Mesenchymal stem cell (in vitro differentiated cells and primary cell): ENCODE measurements around the gene ATP8B4.

Experiments used
- DNase-seq: peaks from one replicate; pipeline ENCODE4 v3.0.0-alpha.2; 2013
- H2AFZ ChIP-seq: one replicate; pipeline ENCODE4 v1.6.1; 2013; ENCODE audit warnings: low read depth, mild to moderate bottlenecking, control low read depth, inconsistent platforms, low read length, moderate library complexity
- H2AK5ac ChIP-seq: 2 replicates; pipeline ENCODE4 v1.6.1; 2013; ENCODE audit warnings: low read length, moderate library complexity, mild to moderate bottlenecking, inconsistent platforms; ENCODE audit not compliant: severe bottlenecking
- H2BK120ac ChIP-seq: one replicate; pipeline ENCODE4 v1.6.1; 2013; ENCODE audit warnings: low read depth, mild to moderate bottlenecking, inconsistent platforms, low read length, moderate library complexity
- H2BK12ac ChIP-seq, 2 experiments: one replicate each; pipeline ENCODE4 v1.6.1; 2013; ENCODE audit warnings: inconsistent platforms in 2 of 2, low read length in 2 of 2, mild to moderate bottlenecking in 2 of 2, moderate library complexity in 2 of 2, control low read depth in 1 of 2
- H2BK15ac ChIP-seq: one replicate; pipeline ENCODE4 v1.6.1; 2013; ENCODE audit warnings: mild to moderate bottlenecking, low read depth, inconsistent platforms; ENCODE audit not compliant: poor library complexity, severe bottlenecking
- H2BK5ac ChIP-seq: 2 replicates; pipeline ENCODE4 v1.6.1; 2013; ENCODE audit warnings: low read depth, mild to moderate bottlenecking, low read length, control low read depth, inconsistent platforms; ENCODE audit not compliant: poor library complexity, severe bottlenecking
- H3K14ac ChIP-seq, 2 experiments: one replicate each; pipeline ENCODE4 v1.6.1; 2013; ENCODE audit warnings: inconsistent platforms in 2 of 2, low read length in 2 of 2, control low read depth in 1 of 2, mild to moderate bottlenecking in 1 of 2, moderate library complexity in 1 of 2
- H3K18ac ChIP-seq, 2 experiments: one replicate each; pipeline ENCODE4 v1.6.1; 2013; ENCODE audit warnings: inconsistent platforms in 2 of 2, low read length in 2 of 2, control low read depth in 1 of 2, low read depth in 1 of 2, mild to moderate bottlenecking in 1 of 2
- H3K23ac ChIP-seq, 2 experiments: one replicate each; pipeline ENCODE4 v1.6.1; 2013; ENCODE audit warnings: inconsistent platforms in 2 of 2, low read length in 2 of 2, mild to moderate bottlenecking in 2 of 2, moderate library complexity in 2 of 2, control low read depth in 1 of 2
- H3K27ac ChIP-seq: 2 replicates; pipeline ENCODE4 v1.5.1; 2013; ENCODE audit warnings: mild to moderate bottlenecking, moderate library complexity, low read length, control low read depth, inconsistent platforms; ENCODE audit not compliant: poor library complexity, severe bottlenecking
- H3K27me3 ChIP-seq, 2 experiments: 2 replicates each; pipeline versions ENCODE4 v1.6.1 to v1.7.0; 2013; ENCODE audit warnings: low read length in 2 of 2, mild to moderate bottlenecking in 2 of 2, moderate library complexity in 2 of 2, control low read depth in 1 of 2, inconsistent platforms in 1 of 2; ENCODE audit not compliant: control insufficient read depth in 1 of 2, insufficient read depth in 1 of 2
- H3K36me3 ChIP-seq, 2 experiments: 2 replicates each; pipeline versions ENCODE4 v1.6.1 to v1.7.0; 2013; ENCODE audit warnings: low read length in 2 of 2, control low read depth in 1 of 2, inconsistent platforms in 1 of 2, low read depth in 1 of 2, mild to moderate bottlenecking in 1 of 2; ENCODE audit not compliant: insufficient read depth in 2 of 2, control insufficient read depth in 1 of 2
- H3K4ac ChIP-seq, 2 experiments: one replicate each; pipeline ENCODE4 v1.6.1; 2013; ENCODE audit warnings: inconsistent platforms in 2 of 2, low read length in 2 of 2, mild to moderate bottlenecking in 2 of 2, moderate library complexity in 2 of 2, control low read depth in 1 of 2, low read depth in 1 of 2
- H3K4me1 ChIP-seq: 2 replicates; pipeline ENCODE4 v1.6.1; 2013; ENCODE audit warnings: low read depth, low read length, control low read depth; ENCODE audit not compliant: control insufficient read depth, insufficient read depth
- H3K4me2 ChIP-seq: 2 replicates; pipeline ENCODE4 v1.6.1; 2013; ENCODE audit warnings: low read length, mild to moderate bottlenecking, inconsistent platforms; ENCODE audit not compliant: poor library complexity, severe bottlenecking
- H3K4me3 ChIP-seq, 2 experiments: 2 replicates each; pipeline versions ENCODE4 v1.5.1 to v1.7.0; 2013; ENCODE audit warnings: low read length in 2 of 2, mild to moderate bottlenecking in 2 of 2, control low read depth in 1 of 2, low read depth in 1 of 2; ENCODE audit not compliant: insufficient read depth in 1 of 2
- H3K79me1 ChIP-seq: replicated peaks from 2 replicates; pipeline ENCODE4 v1.6.1; 2013; ENCODE audit warnings: mild to moderate bottlenecking, control low read depth, low read length, inconsistent platforms; ENCODE audit not compliant: poor library complexity, severe bottlenecking
- H3K9ac ChIP-seq: 2 replicates; pipeline ENCODE4 v1.7.0; 2013; ENCODE audit warnings: mild to moderate bottlenecking, low read length, moderate library complexity
- H3K9me3 ChIP-seq: 2 replicates; pipeline ENCODE4 v1.7.0; 2013; ENCODE audit warnings: mild to moderate bottlenecking, low read length; ENCODE audit not compliant: control insufficient read depth
- H4K8ac ChIP-seq: one replicate; pipeline ENCODE4 v1.6.1; 2013; ENCODE audit warnings: inconsistent platforms, mild to moderate bottlenecking, low read length, moderate library complexity
- H4K91ac ChIP-seq: one replicate; pipeline ENCODE4 v1.6.1; 2013; ENCODE audit warnings: mild to moderate bottlenecking, low read length, inconsistent platforms
- WGBS: methylation state at CpG from one replicate; pipeline ENCODE4 v1.1.7; 2013; ENCODE audit warnings: mixed read lengths; 5-methylcytosine and 5-hydroxymethylcytosine counted together

Gene ATP8B4

DNA sequence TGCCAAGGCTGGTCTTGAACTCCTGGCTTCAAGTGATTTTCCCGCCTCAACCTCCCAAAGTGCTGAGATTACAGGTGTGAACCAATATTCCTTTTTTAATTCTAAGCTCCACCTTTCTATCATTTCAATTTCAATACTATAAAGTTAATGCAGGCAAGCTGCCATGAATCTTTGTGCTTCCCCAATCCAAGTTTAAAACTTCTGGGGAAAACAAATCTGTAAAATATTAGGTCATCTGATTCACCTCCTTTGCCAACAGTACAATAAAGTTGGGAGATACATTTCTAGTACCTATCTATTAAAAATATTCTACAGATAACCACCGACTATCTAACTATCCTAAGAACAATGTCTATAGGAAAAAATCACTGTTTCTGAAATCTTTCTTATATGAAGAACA is 102.1 kb downstream of the ATP8B4 start:
- no peaks in the 10 kb centered on the region for H3K4me1 ChIP-seq
- no peak overlapping the region for H3K23ac ChIP-seq
- H2AFZ ChIP-seq = no peak overlapping the region
- no peak overlapping the region for H2BK15ac ChIP-seq
- DNase-seq = no peak
- no peak overlapping the region for H3K18ac ChIP-seq
- H3K9ac ChIP-seq = peak overlapping the region; percentile 6
- H2BK12ac ChIP-seq = no peak overlapping the region
- no peak overlapping the region for H3K14ac ChIP-seq
- no peaks in the 10 kb centered on the region for H3K79me1 ChIP-seq
- no peak overlapping the region for H3K27ac ChIP-seq
- H3K9me3 ChIP-seq = peaks cover 4% of the 10 kb centered on the region
- no peak overlapping the region for H3K4ac ChIP-seq
- H4K91ac ChIP-seq = no peak overlapping the region
- H3K36me3 ChIP-seq = no peaks in the 10 kb centered on the region
- no peak overlapping the region for H3K4me3 ChIP-seq
- no peak overlapping the region for H2BK5ac ChIP-seq
- no peak overlapping the region for H4K8ac ChIP-seq
- no peak overlapping the region for H2AK5ac ChIP-seq
- no peak overlapping the region for H3K4me2 ChIP-seq
- WGBS = 96% methylated on average over 1 of the region's 2 CpGs
- H3K27me3 ChIP-seq = no peaks in the 10 kb centered on the region
- no peak overlapping the region for H2BK120ac ChIP-seq

GRCh38 chr15:50012790-50013189 is 106.2 kb downstream of the ATP8B4 start:
- no peak overlapping the region for H4K8ac ChIP-seq

DNA sequence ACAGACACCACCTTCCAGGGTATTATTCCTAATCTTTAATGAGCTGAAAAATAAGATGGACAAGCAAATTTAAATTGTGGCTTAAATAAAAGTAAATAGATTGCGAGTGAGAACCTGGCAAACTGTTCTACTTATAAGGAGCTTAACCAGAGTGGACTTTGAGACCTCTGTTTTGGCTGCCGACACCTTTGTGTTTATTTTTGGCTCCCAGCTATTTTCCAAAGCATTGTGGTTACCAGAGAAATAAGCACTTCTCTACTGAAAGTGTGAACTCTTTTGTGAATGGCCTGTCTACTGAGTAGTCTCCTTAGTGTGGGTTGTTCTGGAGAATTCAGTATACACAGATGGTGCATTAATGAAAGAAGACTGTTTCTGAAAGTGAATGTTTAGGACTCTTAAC is 109.4 kb downstream of the ATP8B4 start:
- 94% methylated on average over 2 of the region's 2 CpGs for WGBS
- H3K79me1 ChIP-seq = no peaks in the 10 kb centered on the region
- no peak overlapping the region for H2BK12ac ChIP-seq
- no peak overlapping the region for H2AFZ ChIP-seq
- no peak overlapping the region for H3K4me2 ChIP-seq
- no peak overlapping the region for H2BK15ac ChIP-seq
- H3K4me1 ChIP-seq = no peaks in the 10 kb centered on the region
- no peak overlapping the region for H3K23ac ChIP-seq
- H3K27me3 ChIP-seq = no peaks in the 10 kb centered on the region
- H3K14ac ChIP-seq = no peak overlapping the region
- H2AK5ac ChIP-seq = no peak overlapping the region
- H2BK5ac ChIP-seq = no peak overlapping the region
- no peak overlapping the region for H4K91ac ChIP-seq
- no peak for DNase-seq
- H2BK120ac ChIP-seq = no peak overlapping the region
- no peaks in the 10 kb centered on the region for H3K36me3 ChIP-seq
- H3K4ac ChIP-seq = no peak overlapping the region
- no peak overlapping the region for H4K8ac ChIP-seq
- no peaks in the 10 kb centered on the region for H3K9me3 ChIP-seq
- no peak overlapping the region for H3K4me3 ChIP-seq
- no peak overlapping the region for H3K9ac ChIP-seq
- no peak overlapping the region for H3K18ac ChIP-seq
- no peak overlapping the region for H3K27ac ChIP-seq

More at GRCh38 chr15:50012790-50013189, 106.2 kb downstream of the ATP8B4 start:
- H4K91ac ChIP-seq = no peak overlapping the region
- no peak overlapping the region for H3K27ac ChIP-seq
- no peak overlapping the region for H2AK5ac ChIP-seq
- no peak overlapping the region for H3K9ac ChIP-seq
- H3K4ac ChIP-seq = no peak overlapping the region
- no peak overlapping the region for H2BK12ac ChIP-seq
- H3K36me3 ChIP-seq = no peaks in the 10 kb centered on the region
- H2BK120ac ChIP-seq = no peak overlapping the region
- H3K9me3 ChIP-seq = peaks cover 4% of the 10 kb centered on the region
- H3K18ac ChIP-seq = no peak overlapping the region
- no peak overlapping the region for H2BK15ac ChIP-seq
- H2BK5ac ChIP-seq = no peak overlapping the region
- H3K23ac ChIP-seq = no peak overlapping the region
- H3K14ac ChIP-seq = no peak overlapping the region
- no peak overlapping the region for H3K4me3 ChIP-seq
- no peaks in the 10 kb centered on the region for H3K79me1 ChIP-seq
- no peak for DNase-seq
- H3K4me2 ChIP-seq = no peak overlapping the region
- H3K27me3 ChIP-seq = no peaks in the 10 kb centered on the region
- H2AFZ ChIP-seq = no peak overlapping the region
- H3K4me1 ChIP-seq = no peaks in the 10 kb centered on the region

GRCh38 chr15:50003786-50004334 is 115.2 kb downstream of the ATP8B4 start:
- Histone ChIP-seq H3K27me3 (no peaks in the 10 kb centered on the region), H2BK120ac (no peak overlapping the region)
- 33% methylated on average over 13 of the region's 13 CpGs for WGBS

More at GRCh38 chr15:50003786-50004334, 115.2 kb downstream of the ATP8B4 start:
- H2BK15ac ChIP-seq = no peak overlapping the region
- H3K18ac ChIP-seq = peak overlapping the region in 1 of 2 experiments; percentile 96
- H3K4me3 ChIP-seq = no peak overlapping the region
- H3K79me1 ChIP-seq = no peaks in the 10 kb centered on the region
- DNase-seq = peak; percentile 89
- peaks cover 2% of the 10 kb centered on the region for H3K4me1 ChIP-seq
- H2BK12ac ChIP-seq = peak overlapping the region; percentile 44 to 100
- no peaks in the 10 kb centered on the region for H3K36me3 ChIP-seq
- H3K23ac ChIP-seq = no peak overlapping the region
- peak overlapping the region in 1 of 2 experiments; percentile 96 for H3K14ac ChIP-seq
- H2BK5ac ChIP-seq = no peak overlapping the region
- peak overlapping the region; percentile 89 for H4K8ac ChIP-seq
- H3K4ac ChIP-seq = peak overlapping the region in 1 of 2 experiments; percentile 93
- H3K9me3 ChIP-seq = peaks cover 7% of the 10 kb centered on the region
- H2AFZ ChIP-seq = peak overlapping the region; percentile 91
- peak overlapping the region; percentile 78 for H3K9ac ChIP-seq
- no peak overlapping the region for H2AK5ac ChIP-seq
- H3K4me2 ChIP-seq = no peak overlapping the region
- peak overlapping the region; percentile 58 for H4K91ac ChIP-seq
- no peak overlapping the region for H3K27ac ChIP-seq
